NCI-H460 (cell line): ENCODE results near the gene IKBKE. TPM values are rescaled to one million over a fixed set of nuclear protein-coding genes. Genes with fewer than 3 reads are reported as not detected.

Experiments
- DNase-seq: peaks from one replicate; pipeline ENCODE4 v3.0.0-alpha.2; 2016; ENCODE audit warnings: low read depth; ENCODE audit errors: extremely low read depth
- total RNA-seq: library from RNA; depleted of rRNA; stranded (reverse); fragments of >200 nt; shearing (Covaris generic); gene quantifications from 2 replicates; pipeline ENCODE4 v1.2.3, GENCODE V29; 2014

IKBKE gene
- total RNA-seq, 1 experiment from 2014 or later, result 2.5 TPM

DNA sequence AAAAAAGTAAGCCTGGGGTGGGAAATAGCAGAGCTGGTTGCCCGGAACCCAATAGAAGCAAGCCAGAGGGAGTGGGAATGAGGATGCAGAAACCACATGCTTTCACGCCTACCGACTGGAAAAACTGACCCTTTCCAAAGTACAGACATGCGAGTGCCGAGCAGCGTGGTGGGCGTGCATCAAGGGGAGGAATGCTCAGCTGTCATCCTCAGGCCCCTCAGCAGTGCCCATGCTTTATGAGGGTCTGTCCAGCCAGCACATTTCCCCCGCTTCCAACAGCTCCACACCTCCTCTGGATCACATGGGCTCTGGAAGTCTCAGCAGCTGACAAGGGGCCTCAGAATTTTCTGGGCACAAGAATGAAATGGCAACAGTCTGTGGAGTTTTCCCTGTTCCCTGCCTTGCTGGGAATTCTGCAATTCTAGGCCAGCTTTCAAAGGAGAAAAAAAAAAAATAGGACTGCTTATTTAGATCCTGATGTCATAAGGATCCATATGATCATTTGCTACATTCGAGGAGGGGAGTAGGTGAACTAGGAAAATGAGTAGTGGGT, 19.1 kb upstream of the IKBKE start:
- no peak for DNase-seq

DNA sequence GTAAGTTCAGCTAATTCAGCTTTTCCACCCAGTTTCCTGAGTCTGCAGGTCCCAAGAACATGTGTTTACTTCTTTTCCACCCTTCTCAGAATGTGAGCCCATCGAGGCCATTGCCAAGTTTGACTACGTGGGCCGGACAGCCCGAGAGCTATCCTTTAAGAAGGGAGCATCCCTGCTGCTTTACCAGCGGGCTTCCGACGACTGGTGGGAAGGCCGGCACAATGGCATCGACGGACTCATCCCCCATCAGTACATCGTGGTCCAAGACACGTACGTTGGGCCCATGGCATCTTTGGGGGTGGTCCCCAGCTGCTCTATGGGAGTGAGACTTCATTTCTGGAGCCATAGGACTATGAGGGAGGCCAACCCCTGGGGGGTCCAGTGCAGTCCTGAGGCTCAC, 17.2 kb upstream of the IKBKE start:
- no peak for DNase-seq

DNA sequence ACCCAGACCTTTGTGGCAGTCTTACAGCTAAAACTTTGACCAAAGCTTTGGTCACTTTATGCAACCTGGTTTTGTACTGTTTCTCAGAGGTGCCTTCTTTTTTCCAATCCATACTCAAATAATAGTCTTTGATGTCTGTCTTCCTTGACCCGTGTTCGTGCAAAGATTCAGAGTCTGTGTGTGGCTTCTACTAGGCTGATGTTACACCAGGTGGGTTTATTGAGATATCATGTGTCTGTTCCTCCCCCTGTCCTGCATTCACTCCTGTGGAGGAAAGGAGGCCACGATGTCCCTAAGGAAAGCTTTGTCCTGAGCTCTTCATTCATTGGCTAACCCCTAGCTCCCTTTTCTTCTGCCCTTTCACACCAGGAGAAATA, 15.0 kb upstream of the IKBKE start:
- no peak for DNase-seq

DNA sequence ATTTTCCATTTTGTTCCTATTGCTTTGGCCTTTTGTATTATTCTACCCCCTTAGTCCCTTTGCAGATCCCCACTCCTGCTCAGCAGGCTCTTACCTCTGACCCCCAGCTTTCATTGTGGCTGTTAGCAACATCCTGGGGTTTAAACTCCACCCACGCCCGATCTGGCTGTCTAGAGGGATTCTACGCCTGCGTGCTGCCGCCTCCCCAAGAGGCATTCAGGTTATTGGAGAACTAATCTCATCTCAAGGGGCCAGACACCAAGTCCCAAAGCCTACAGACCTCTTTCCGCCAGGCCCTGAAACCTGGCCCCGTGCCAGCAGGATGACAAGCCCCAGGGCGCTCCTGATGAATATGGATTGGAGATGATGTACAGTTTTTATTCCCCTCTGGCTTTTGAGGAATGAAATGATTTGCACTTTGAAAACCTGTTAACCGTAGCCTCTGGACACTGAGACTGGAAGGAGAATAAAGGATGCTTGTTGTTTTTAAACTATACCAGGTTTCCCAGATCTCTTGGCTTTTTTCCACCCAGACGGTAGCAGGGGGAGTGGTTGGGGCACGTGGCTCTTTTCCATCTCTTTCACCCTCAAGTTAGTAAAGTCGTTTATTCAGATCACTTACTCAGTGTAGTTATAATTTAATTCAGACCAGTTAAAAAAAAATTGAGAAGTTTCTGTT, 14.5 kb upstream of the IKBKE start:
- DNase-seq, result no peak

DNA sequence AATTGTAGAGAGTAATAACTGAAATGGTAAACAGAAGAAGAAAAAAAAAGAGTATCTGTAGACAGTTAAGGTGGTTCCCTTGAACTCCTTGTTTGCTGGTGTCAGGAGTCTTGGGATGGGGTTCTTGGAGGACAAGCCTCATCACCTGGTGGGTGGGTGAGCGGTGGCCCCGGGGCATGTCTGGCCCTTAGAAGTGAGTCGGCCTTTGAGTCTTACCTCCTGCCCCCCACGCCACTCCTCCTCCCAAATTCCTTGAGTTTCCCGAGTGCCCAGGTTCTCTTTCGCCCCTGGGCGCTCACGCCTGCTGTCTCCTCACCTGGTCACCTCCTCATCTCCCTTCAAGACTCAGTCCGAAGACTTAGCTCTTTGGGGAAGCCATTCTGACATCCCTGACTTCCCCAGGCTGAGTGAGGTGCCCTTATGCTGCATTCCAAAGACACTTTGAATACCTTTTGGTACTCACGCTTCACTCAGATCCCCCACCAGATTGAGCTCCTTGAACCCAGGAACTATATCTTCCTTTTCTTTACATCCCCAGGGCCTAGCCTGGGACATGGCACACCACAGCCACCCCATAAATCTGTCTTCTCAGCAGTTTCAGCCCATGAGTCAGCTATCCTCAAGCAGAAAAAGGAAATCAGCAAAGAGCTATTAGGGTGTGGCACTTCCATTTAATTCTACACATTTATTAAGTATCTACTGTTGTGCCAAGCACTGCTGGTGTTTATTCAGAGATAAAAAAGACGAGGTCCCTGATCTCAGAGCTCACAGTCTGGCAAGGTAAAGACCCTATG, 13.5 kb upstream of the IKBKE start:
- DNase-seq, result no peak

DNA sequence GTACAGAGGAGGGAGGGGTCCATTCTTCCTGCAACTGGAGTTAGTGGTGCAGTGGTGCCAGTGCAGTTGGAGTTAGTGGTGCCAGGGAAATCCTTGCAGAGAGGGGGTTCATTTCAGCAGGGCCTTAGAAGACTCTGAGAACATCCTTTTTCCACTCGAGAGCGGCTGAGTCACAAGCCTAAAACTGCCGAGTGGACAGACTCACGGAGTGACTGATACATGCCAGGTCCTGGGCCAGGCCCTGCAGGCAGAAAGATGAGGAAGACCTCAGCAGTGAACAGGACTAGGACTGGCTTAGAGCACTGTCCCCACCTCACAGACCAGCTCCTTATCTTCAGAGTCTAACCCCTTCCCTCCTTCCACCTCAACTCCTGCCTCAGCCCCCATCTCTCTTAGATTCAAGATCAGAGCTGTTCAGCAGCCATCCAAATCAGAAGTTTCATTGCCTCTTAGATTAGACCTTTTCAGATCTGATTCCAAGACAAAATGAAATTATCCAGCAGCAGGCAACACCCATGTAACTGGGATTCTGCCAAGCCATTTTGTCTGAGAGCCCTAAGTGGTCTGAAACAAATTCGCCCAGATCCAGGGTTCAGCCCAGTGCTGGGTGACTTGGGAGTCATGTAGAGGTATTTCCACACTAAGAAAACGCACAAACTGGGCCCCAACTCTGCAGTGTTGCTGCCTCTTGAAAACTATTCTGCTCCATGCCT, 12.7 kb upstream of the IKBKE start:
- DNase-seq, result no peak

DNA sequence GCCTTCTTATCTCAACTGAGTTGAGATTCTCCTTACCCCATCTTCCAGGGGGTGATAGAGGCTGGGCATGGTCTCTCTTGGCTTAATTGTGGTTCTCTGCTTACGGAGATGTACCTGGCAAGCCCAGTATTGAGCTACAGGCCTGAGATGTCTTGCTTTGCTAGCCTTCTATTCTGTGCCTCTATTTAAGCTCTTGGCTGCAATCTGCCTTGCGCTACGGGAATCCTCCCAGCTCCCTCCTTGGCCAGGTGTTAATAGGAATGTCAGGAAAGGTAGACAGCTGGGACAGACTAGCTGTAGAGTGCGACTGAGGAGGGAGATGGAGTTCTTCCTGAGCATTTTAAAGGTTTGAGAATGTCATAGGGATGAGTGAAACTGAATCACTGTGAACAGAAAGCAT, 10.6 kb upstream of the IKBKE start:
- no peak for DNase-seq

DNA sequence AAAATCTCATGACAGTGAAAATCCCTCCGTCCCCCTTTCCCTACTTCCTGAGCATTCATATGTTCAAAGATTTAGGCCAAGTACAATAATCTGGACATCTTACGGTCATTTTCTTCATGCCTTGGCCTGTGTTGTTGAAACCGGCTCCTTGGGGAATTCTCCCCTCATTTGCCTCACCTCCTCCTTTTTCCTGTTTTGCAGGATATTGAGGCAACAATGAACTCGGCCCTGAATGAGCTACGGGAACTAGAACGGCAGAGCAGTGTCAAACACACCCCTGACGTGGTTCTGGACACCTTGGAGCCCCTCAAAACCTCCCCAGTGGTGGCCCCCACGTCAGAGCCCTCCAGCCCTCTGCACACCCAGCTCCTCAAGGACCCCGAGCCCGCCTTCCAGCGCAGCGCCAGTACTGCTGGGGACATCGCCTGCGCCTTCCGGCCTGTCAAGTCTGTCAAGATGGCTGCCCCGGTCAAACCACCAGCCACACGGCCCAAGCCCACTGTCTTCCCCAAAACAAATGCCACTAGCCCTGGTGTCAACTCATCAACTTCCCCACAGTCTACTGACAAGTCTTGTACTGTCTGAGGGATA, 9.3 kb upstream of the IKBKE start:
- DNase-seq, result no peak

DNA sequence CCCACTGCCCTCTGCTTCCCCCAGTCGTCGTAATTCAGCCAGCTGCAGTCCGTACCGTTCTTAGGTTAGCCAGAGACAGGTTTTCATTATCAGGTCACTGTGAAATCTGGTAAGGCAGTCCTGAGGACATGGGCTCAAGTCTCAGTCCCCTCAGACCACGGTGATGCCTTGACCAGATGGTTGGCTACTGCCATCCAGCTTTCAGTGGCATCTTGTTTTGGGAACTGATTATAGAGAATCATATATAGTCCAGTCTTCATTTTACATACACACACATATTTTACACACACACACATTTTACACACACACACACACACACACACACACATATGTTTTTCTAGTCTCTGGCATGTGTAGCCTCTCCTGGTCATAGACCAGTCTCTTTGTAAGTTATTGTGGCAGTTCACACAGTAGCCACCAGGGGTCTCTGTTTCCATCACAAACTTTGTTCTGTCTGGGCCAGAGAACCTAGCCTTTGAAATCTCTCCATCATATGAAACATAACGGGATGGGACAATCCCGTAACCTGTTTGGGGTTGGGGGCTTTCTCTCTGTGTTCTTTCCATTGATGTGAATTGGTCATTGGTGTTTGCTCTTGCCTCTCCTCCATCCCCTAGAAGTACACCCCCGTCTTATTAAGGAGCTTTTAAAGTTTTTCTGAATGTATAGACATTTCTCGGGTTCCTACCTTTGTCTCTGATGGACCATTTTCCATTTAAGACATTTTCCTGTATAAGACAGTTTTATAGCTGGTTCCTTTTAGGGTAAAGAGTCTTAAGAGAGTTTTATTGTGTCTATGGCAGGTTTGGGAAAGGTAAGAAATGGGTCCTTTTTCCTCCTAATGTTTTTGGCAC, 8.4 kb upstream of the IKBKE start:
- peak; percentile 75 for DNase-seq

DNA sequence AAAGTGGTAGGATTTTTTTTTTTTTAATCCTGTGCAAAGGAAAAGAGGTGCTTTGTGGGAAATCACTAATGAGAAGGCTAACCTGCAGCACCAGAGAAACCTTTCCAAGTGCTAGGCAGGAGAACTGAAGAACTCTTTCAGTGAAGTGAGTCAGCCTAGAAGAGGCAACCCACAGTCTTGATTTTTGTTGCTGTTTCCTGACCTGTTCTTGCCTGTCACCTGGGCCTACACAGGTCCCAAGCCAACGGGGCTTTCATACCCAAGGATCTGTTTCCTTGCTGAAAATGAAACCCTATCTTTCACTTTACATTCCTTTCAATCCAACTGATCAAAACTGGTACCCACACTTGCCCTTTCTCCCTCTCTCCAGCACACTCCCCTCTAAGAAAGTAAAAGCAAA, 7.1 kb upstream of the IKBKE start:
- DNase-seq, result no peak

DNA sequence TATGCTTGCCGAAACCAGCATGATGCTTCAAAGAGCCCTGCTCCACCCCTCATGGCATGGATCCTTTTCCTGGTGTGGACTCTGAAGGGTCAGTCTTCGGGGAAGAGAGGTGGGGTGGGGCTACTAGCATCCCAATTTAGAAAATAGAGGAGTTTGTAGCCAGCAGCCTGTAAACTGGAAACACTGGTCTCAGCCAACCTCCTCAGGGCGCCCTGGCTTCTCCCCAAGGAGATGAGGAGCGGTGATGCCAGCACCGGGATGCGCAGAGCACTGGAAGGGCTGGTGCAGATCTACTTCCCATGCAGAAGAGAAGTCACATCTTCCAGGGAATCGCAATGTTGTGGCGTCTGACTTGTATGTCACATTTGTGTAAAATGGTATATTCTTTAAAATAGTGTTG, 6.4 kb upstream of the IKBKE start:
- no peak for DNase-seq

DNA sequence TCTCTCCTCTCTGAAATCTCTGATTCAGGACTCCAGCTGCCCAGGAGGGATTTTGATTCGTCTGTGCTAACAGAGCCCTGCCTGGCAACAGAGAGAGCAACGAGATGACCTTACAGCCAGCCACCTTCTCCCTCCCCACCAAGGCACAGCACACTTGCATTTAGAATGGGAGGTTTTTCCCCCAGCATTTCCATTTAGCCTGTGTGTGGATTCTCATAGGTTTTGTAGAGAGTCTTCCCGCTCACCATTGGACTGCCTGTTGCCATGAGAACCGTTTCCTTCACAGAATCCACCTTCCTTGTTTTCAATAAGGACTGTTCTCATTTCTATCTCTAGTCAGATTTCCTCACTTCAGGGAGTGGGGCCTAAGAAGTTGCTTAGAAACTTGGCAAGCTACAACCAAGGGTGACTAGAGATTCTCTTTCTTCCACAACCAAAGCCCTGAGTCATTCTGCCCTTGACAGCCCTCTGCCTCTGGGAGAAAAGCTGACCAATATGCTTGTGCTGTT, 5.8 kb upstream of the IKBKE start:
- DNase-seq, result no peak

DNA sequence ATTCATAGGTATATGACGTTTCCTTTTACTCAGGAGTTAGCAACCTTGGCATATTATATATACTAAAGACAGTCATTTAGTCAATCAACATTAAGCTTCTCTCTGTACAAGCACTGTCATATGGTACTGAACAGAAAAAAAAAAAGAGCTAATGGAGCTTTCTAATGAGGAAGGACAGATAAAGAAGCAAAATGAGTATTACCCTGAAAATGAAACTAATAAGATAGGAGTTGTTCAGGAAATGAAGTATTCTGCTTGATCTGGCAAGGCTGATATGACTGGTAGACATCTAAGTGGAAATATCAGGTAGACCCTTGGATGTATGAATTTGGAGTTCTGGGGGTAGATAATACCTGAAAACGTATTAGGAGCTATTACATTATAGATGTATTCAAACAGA, 4.3 kb upstream of the IKBKE start:
- DNase-seq, result no peak

DNA sequence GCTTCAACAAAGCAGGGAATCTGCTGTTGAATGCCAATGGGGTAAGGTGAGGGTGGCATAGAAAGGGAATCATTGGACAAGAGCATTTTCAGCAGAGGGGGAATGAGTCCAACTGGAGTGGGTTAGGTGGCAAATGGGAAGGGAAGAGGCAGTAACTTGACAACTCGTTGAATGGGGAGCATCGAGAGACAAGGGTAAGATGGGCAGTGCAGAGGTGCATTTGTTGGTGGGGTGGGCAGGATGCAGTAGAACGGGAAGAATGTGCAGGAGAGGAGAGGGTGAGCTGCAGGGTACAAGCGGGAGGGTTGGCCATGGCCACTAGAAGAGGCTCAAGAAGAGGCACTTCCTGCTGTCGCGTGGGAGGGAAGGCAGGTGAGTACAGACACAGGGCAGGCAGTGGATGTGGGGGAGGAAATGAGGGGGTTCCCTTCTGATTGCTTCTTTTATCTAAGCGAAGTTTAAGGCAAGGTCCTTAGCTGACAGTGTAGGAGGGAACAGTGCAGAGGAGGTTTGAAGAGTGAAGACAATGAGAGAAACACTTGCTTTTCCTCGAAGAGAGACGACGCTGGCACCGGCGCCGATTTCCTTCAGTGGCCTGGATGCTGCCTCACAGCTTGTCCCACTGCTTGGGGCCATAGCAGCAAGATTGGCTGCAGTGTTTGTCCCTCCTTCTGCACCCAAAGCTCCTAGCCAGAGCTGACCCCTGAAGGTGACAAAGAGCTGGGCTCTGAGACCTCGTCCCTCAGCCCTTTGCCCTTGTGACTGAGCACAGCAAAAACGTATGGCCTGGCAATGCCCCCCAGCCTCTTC, 3.2 kb upstream of the IKBKE start:
- DNase-seq, result no peak

DNA sequence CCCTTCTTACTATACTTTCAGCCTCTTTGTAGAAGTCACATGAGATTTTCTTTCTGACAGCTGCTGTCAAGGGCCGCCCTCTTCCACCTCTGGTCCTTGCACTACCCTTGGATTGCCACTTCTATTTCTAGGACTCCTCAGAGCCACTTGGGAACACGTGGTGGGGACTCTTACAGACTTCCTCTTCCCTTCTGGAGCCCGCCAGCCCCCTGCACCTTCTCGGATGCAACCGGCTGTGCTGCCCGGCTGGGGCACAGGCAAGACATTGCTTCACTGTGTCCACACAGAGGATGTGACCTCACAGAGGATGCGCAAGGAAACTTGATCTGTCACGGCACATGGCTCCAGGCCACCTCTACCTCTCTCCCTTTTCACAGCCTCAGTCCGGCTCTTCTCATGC, 2.4 kb upstream of the IKBKE start:
- no peak for DNase-seq

DNA sequence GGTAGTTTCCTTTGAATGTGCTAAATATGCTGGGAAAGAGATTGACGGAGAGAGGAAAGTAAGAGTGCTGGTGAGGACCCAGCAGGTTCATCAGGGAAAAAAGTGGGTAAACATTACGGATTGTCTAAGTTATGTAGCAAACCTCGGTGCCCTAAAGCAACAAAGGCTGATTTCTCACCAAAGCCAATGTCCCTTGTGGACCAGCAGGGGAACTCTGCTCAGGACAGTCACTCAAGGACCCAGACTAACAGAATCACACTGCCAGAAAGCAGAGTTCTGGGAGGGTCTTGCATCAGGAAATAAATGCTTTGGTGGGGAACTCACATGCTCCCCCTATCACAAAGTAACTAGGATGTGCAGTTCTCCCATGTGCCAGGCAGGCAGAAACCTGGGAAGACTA, 1.7 kb upstream of the IKBKE start:
- DNase-seq, result no peak

DNA sequence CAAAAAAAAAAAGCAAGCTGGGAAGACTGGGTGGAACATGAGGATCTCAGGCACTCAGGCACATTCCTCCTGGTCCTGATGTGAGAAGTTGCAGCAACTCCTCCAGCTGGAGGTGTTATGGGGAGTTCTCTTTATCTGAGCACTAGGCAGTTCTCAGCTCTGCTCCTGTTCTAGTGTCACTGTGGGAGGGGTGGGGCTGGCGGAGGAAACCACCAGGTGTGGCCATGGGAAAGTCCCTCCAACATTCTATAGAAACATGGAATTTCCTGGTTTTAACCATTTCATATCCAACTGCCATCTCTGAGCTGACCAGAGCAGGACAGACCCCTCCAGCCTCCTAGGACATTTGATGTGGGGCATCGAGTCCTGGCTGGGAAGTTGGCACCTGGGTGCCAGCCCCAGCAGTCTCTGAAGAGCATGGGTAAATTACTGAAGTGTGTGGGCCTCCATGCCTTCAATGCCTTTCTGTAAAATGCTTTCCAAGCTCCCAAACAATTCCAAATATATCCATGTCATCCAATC, 804 bp upstream of the IKBKE start:
- DNase-seq, result no peak

DNA sequence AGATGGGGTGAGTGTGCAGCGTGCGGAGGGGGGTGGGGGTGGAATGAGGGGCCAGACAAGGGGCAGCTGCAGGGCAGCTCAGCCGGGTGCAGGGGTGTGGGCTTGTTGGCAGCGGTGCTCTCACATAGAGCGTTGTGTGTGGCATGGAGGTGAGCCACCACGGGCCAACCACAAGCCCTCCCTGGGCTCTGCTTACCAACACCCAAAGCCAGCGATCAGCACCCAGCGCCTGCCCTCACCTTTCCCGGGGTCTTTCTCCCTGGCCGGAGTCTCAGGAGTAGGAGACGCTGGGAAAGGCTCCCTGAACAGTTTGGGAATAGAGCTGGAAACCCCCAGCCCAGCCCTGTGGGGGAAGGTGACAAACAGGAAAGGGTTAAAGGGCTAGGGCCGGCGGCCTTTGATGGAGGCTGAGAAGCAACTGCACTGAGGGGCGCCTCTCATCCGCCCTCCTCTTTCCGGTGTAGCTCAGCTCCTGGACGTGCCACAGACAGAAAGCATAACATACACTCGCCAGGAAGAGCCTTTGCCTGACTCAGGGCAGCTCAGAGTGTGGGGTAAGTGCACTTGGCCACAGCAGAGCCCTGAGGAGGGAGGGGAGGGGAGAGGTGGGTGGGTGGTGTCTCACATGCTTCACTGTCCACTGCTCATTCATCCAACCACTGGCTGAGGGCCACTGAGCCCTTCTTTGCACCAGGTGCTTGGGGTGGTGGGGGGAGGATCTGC, 577 bp downstream of the IKBKE start:
- DNase-seq, result no peak
